HepG2 (cell line): ENCODE results near the gene CYP2W1. TPM values are rescaled to one million over a fixed set of nuclear protein-coding genes. Genes with fewer than 3 reads are reported as not detected.

Experiments used
- AGO2 ChIP-seq: fragments of 200-400 bp; formaldehyde crosslinking; optimal IDR thresholded peaks from 2 replicates; pipeline ENCODE3; 2017; ENCODE audit warnings: mild to moderate bottlenecking, low read depth, low read length, moderate library complexity
- ASH2L ChIP-seq: fragments of 300-600, 200-600 bp; sonication (generic); IDR thresholded peaks from 2 replicates; pipeline ENCODE4 v1.7.0; 2017; ENCODE audit warnings: low read depth, mild to moderate bottlenecking, moderate library complexity, mixed read lengths, low read length; ENCODE audit not compliant: insufficient read length
- BHLHE40 ChIP-seq: IDR thresholded peaks from 2 replicates; pipeline ENCODE4 v1.6.1; 2011; ENCODE audit warnings: low read length, improper control_type of control experiment
- CEBPZ ChIP-seq: IDR thresholded peaks from 2 replicates; pipeline ENCODE4 v1.6.1; 2012; ENCODE audit warnings: low read length, improper control_type of control experiment
- HNF4G ChIP-seq, 2 experiments: sonication (generic) in 1 of 2; formaldehyde crosslinking in 1 of 2; IDR thresholded peaks; 2 replicates each; pipeline versions ENCODE4 v1.4.0 to v1.6.1; 2011 to 2020; ENCODE audit warnings: borderline replicate concordance in 2 of 2, low read depth in 2 of 2, mild to moderate bottlenecking in 2 of 2, low read length in 1 of 2, missing genetic modification reagents in 1 of 2, moderate library complexity in 1 of 2
- NR2F2 ChIP-seq: IDR thresholded peaks from 2 replicates; pipeline ENCODE4 v1.6.1; 2012; ENCODE audit warnings: low read depth, inconsistent platforms, borderline replicate concordance
- ZNF280B ChIP-seq: sonication (generic); formaldehyde crosslinking; IDR thresholded peaks from 2 replicates; pipeline ENCODE4 v1.5.0; 2020; ENCODE audit warnings: missing genetic modification reagents, mild to moderate bottlenecking, borderline replicate concordance
- ZNF660 ChIP-seq: sonication (generic); formaldehyde crosslinking; IDR thresholded peaks from 2 replicates; pipeline ENCODE4 v1.5.1; 2020; ENCODE audit warnings: mild to moderate bottlenecking, low read depth, missing genetic modification reagents, borderline replicate concordance
- ZNF772 ChIP-seq: sonication (generic); formaldehyde crosslinking; IDR thresholded peaks from 2 replicates; pipeline ENCODE4 v1.5.0; 2020; ENCODE audit warnings: mild to moderate bottlenecking, missing genetic modification reagents
- ZNF792 ChIP-seq: IDR thresholded peaks from 2 replicates; pipeline ENCODE4 v1.6.1; 2016
- polyA plus RNA-seq, 8 experiments: library from polyadenylated mRNA; depleted of rRNA in 3 of 8; stranded (reverse) in 7 of 8; unstranded in 1 of 8; fragments of >200 nt; fragmentation: Illumina TruSeq in 4 of 8; extraction: Trizol in 4 of 8; gene quantifications; 2 replicates each; pipeline versions ENCODE4 v1.2.1 to v1.2.3, GENCODE V29; 2011 to 2016; ENCODE audit warnings: low read depth in 4 of 8, missing spikeins in 1 of 8, mixed read lengths in 1 of 8; ENCODE audit not compliant: insufficient read depth in 1 of 8
- total RNA-seq, 5 experiments: library from RNA; depleted of rRNA; stranded (reverse); fragments of >200 nt; fragmentation: Illumina TruSeq; extraction: Trizol; gene quantifications; 2 replicates each; pipeline ENCODE4 v1.2.3, GENCODE V29; 2016; ENCODE audit warnings: low read depth in 1 of 5
- TF ChIP-seq, protein P1 (sequence below): sonication (generic); formaldehyde crosslinking; IDR thresholded peaks from 2 replicates; pipeline ENCODE4 v1.5.1; 2020; ENCODE audit warnings: mild to moderate bottlenecking, missing genetic modification reagents
- TF ChIP-seq, protein P2 (sequence below): IDR thresholded peaks from 2 replicates; pipeline ENCODE4 v1.6.1; 2016; ENCODE audit warnings: mild to moderate bottlenecking
- TF ChIP-seq, protein P3 (sequence below): sonication (generic); formaldehyde crosslinking; IDR thresholded peaks from 2 replicates; pipeline ENCODE4 v1.4.0; 2020; ENCODE audit warnings: missing genetic modification reagents

CYP2W1 gene
- total and polyA plus RNA-seq, 2 of the 13 experiments (the other 11 are each of a cell fraction or from before 2014, with no cell fraction given): 19.5 to 31.7 TPM

GRCh38 chr7:977326-978048 lies 5.5 kb upstream of the CYP2W1 start (continued):
- TF ChIP-seq CEBPZ (no peak), AGO2 (peak; percentile 76), ZNF660 (CRISPR knock-in tag) (no peak), BHLHE40 (no peak), ZNF792 (CRISPR knock-in tag) (no peak; the same call in none of the 2 replicates), HNF4G (IDR thresholded peaks at IDR 0.05; ENCODE audit: borderline replicate concordance, low read depth, low read length) (peak; percentile 41), HNF4G (CRISPR knock-in tag; IDR thresholded peaks at IDR 0.05; ENCODE audit: borderline replicate concordance, low read depth) (peak; percentile 85; the same call in 1 of the 2 replicates), NR2F2 (no peak), ZNF772 (CRISPR knock-in tag) (no peak), ASH2L (peak; percentile 91), ZNF280B (CRISPR knock-in tag) (peak; percentile 46; the same call in 1 of the 2 replicates)
- TF ChIP-seq, protein P1, sequence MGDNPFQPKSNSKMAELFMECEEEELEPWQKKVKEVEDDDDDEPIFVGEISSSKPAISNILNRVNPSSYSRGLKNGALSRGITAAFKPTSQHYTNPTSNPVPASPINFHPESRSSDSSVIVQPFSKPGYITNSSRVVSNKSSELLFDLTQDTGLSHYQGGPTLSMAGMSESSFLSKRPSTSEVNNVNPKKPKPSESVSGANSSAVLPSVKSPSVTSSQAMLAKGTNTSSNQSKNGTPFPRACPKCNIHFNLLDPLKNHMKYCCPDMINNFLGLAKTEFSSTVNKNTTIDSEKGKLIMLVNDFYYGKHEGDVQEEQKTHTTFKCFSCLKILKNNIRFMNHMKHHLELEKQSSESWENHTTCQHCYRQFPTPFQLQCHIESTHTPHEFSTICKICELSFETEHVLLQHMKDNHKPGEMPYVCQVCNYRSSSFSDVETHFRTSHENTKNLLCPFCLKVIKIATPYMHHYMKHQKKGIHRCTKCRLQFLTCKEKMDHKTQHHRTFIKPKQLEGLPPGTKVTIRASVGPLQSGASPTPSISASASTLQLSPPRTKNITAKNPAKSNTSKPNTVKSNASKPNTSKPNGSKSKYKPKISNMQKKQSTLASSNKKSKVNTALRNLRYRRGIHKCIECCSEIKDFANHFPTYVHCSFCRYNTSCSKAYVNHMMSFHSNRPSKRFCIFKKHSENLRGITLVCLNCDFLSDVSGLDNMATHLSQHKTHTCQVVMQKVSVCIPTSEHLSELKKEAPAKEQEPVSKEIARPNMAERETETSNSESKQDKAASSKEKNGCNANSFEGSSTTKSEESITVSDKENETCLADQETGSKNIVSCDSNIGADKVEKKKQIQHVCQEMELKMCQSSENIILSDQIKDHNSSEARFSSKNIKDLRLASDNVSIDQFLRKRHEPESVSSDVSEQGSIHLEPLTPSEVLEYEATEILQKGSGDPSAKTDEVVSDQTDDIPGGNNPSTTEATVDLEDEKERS (CRISPR knock-in tag): peak; percentile 43; the same call in 1 of the 2 replicates
- TF ChIP-seq, protein P2, sequence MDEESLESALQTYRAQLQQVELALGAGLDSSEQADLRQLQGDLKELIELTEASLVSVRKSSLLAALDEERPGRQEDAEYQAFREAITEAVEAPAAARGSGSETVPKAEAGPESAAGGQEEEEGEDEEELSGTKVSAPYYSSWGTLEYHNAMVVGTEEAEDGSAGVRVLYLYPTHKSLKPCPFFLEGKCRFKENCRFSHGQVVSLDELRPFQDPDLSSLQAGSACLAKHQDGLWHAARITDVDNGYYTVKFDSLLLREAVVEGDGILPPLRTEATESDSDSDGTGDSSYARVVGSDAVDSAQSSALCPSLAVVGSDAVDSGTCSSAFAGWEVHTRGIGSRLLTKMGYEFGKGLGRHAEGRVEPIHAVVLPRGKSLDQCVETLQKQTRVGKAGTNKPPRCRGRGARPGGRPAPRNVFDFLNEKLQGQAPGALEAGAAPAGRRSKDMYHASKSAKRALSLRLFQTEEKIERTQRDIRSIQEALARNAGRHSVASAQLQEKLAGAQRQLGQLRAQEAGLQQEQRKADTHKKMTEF: peak; percentile 96
- TF ChIP-seq, protein P3, sequence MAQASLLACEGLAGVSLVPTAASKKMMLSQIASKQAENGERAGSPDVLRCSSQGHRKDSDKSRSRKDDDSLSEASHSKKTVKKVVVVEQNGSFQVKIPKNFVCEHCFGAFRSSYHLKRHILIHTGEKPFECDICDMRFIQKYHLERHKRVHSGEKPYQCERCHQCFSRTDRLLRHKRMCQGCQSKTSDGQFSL (CRISPR knock-in tag): 0 out of 2 replicates have a peak, but pooled peaks have one; percentile 59
